GM19328 (cell line): ENCODE data around the gene ZNF600.
"Not testable (repeated sequence)": the region's sequence is repeated elsewhere in the genome, so short reads cannot be mapped to it uniquely, and the experiment has no call there.

Experiments used
- ATAC-seq: cut with Tn5 transposase; IDR thresholded peaks from one replicate; pipeline ENCODE4 v1.9.1; 2021; ENCODE audit warnings: mild to moderate bottlenecking, moderate library complexity; ENCODE audit not compliant: unreplicated experiment

Gene ZNF600

DNA sequence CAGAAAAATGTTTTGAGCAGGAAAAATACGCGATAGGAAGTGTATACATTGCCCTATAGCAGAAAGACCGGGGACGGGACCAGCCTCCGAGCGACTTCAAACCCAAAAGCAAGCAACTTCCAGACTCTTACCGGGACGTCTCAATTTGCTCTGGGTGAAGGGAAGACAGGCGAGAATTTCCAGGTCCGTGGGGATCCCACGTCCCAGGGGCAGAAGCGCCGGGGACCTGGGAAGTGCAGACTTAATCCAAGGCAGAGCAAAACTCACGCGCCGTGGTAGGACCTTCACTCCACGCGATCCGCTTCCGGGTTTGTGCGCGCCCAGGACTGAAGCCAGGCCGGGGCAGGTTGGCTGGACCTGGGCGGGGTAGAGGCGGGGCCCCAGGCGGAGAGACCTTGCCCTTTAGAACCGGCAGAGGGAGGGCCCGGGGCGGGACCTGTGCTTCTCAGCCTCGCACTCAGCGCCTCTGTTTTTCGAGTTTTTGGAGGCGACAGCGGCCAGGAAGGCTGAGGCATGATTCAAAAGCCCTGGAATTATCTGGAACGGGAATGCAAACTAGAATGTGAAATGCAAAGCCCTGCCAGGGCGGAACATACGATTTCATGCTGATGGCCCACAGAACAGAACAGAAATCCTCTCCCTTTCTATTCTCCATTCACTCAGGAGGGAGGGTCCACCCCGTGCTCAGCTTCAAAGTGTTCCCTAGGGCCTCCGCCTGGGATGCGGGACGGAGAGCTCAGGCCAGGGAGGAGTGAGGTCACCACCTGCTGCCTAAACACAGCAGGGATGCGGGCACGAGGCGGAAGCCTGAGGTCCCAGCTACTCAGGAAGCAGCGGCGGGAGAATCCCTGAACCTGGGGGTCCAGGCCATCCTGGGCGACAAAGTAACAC, at the start of gene ZNF600:
TSS of gene ZNF600 (minus strand) at position 328 of the 891 bp plus-strand sequence. CDS start 7,903 bp downstream, outside the sequence.
- ATAC-seq, result peak; percentile 87

- ATAC-seq, result not testable (repeated sequence)
Measured at GRCh38 chr19:52834289-52834688, 47.7 kb upstream of the ZNF600 start.

DNA sequence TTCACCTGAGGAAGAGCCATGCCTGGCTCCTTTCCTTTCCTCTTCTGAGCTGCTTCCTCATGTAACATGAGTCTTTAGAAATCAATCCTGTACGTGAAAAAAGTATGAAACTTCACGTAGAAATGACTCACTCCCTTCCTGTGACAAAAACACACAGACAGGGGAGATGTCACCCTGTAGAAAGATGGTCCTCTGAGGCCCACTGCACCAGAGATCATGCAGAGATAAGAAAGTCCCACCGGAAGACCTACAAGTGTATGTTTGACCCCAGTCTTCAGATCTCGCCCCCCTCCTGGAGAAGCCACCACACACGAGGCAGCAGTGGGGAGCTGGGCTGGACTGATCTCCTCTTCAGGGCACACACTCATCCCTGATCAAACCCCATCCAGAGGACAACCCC, 47.0 kb upstream of the ZNF600 start:
- ATAC-seq, result not testable (repeated sequence)

- ATAC-seq, result not testable (repeated sequence)
Measured at GRCh38 chr19:52829866-52830265, 43.3 kb upstream of the ZNF600 start.

GRCh38 chr19:52825765-52826164, 39.2 kb upstream of the ZNF600 start:
- no peak for ATAC-seq

- ATAC-seq, result no peak
Measured at GRCh38 chr19:52823676-52824075, 37.1 kb upstream of the ZNF600 start.

DNA sequence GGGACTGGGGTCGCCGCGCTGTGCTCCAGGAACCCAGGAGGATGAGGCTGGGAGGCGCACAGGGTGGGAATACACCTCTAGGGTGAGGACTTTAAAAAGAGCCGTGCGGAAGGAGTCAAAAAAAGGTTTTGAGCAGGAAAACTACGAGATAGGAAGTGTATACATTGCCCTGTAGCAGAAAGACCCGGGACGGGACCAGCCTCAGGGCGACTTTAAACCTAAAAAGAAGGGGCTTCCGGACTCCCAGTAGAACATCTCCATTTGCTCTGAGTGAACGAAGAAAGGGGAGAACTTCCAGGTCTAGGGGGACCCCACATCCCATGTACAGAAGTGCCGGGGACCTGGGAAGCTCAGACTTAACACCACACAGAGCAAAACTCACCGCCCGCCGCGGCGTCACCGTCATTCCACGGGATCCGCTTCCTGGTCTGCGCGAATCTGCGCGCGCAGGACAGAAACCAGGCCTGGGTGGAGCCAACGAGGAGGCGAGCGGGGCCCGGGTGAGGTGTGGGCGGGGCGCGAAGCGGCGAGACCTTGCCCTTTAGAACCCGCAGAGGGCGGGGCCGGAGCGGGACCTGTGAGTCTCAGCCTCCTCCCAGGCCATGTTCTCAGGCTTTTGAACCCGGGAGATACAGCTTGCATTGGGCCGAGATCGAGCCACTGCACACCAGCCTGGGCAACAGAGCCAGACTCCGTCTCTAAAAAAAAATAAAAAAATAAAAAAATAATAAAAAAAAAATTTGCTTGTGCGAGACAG, 34.8 kb upstream of the ZNF600 start, which contains the start of gene ZNF28:
TSS of gene ZNF28 (minus strand) at position 430 of the 757 bp plus-strand sequence. CDS start 3,675 bp downstream, outside the sequence.
- peak; percentile 95 for ATAC-seq

GRCh38 chr19:52820472-52821203, 34.0 kb upstream of the ZNF600 start:
- peak; percentile 25 for ATAC-seq

DNA sequence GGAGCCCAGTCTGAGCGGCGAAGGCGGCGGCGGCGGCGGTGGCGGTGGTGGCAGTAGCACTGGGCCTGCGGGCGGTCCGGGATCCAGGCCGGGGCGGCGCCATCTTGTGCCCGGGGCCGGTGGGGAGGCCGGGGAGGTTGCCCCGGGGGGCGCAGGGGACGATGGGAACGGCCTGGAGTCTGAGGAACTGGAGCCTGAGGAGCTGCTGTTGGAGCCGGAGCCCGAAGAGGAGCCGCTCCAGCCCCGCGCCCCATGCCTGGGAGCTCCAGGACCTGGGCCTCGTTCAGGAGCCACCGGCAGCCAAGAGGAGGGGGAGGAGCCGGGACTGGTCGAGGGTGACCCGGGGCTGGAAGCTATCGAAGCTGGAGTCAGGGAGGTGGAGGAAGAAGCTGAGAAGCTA, 23.2 kb upstream of the ZNF600 start:
- ATAC-seq, result no peak

DNA sequence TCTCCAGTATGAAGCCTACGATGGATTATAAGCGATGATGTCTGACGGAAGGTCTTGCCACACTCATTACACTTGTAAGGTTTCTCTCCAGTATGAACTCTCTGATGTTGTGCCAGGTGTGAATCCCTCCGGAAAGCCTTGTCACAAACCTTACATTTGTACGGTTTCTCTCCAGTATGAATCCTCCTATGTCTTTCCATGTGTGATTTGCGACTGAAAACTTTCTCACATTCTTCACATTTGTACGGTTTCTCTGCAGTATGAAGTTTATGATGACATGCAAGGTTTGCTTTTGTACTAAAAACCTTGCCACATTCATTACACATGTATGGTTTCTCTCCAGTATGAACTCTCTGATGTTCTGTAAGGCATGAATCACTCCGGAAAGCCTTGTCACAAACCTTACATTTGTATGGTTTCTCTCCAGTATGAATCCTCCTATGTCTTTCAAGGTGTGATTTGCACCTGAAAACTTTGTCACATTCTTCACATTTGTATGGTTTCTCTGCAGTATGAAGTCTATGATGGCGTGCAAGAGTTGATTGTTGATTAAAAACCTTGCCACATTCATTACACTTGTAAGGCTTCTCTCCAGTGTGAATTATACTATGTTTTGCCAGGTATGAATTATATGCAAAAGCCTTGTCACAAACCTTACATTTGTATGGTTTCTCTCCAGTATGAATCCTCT, 13.5 kb upstream of the ZNF600 start:
- not testable (repeated sequence) for ATAC-seq

DNA sequence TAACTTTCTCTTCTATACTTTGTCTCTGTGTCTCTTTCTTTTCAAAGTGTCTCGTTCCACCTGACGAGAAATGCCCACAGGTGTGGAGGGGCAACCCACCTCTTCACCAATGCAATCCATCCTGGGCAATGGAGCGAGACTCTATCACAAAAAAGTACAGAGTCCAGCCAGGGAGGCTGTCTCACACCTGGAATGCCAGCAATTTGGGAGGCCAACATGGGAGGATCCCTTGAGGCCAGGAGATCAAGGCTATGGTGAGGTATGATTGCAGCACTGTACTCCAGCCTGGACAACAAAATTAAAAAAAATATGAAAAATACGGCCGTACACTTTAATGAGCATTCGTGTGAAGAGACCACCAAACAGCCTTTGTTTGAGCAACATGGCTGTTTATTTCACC, 2.8 kb upstream of the ZNF600 start:
- no peak for ATAC-seq

DNA sequence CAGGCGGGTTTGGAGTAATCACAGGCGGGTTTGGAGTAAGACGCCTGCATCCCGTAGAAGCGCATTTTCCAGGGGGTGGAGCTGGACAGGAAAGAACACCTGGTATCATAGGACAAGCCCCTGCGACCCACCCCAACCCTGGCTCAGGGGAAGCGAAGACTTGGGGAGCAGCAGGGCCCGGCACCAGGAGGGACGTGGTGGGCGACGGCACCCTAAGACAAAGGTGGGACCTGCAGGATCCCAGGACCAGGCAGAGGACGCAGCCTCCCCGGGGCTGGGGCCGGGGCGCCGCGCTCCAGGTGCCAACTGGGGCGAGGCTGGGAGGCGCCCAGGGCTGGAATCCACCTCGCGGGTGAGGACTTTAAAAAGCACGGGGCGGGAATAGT, 520 bp downstream of the ZNF600 start:
- peak; percentile 35 for ATAC-seq

GRCh38 chr19:52785506-52785905, 1.1 kb downstream of the ZNF600 start:
- no peak for ATAC-seq

DNA sequence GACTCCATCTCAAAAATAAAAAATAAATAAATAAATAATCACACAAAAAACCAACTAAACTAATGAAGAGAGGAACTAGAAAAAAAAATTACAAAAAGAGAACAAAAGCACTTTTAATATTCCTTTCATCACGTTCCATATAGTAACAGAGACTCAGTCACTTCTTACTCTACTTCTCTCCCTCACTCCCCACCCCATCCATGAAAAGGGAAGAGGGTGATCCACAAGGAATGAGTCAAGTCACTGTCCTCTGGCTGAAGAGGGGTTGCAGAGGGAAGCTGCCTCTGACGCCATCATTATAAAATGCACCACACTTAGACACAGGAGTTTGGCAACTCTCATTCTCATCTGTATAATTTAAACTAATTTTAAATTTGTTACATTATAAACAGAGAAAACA, 3.7 kb downstream of the ZNF600 start:
- ATAC-seq, result not testable (repeated sequence)

GRCh38 chr19:52778811-52779210, 7.8 kb downstream of the ZNF600 start:
- no peak for ATAC-seq

DNA sequence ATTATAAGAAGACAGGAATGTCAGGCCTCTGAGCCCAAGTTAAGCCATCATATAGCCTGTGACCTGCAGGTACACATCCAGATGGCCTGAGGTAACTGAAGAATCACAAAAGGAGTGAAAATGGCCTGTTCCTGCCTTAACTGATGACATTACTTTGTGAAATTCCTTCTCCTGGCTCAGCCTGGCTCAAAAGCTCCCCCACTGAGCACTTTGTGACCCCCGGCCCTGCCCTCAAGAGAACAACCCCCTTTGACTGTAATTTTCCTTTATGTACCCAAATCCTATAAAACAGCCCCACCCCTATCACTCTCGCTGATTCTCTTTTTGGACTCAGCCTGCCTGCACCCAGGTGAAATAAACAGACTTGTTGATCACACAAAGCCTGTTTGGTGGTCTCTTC, 30.1 kb downstream of the ZNF600 start:
- not testable (repeated sequence) for ATAC-seq

GRCh38 chr19:52749780-52750179, 36.8 kb downstream of the ZNF600 start:
- ATAC-seq, result no peak

- ATAC-seq, result no peak
Measured at GRCh38 chr19:52748336-52748950, 38.1 kb downstream of the ZNF600 start.

DNA sequence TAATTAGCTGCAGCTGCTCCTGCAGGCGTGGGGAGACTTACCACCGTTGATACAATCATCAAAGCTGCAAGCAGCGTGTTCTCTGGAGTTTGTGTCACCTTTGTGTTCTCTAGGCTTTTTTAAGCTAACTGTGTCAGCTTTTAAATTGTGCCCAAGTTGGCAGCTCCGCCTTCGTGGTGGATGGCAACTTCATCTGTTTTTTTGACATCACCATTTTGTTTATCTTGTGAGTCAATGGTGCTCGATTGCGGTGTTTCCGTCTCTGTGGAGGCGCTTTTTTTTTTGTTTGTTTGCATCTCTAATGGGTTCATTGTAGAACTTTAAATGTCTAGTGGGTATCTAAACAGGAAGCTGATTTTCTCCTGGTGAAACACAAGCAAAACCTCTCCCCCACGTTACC, 40.7 kb downstream of the ZNF600 start:
- ATAC-seq, result not testable (repeated sequence)

- ATAC-seq, result no peak
Measured at GRCh38 chr19:52743091-52743490, 43.5 kb downstream of the ZNF600 start.
